GM15510 (cell line): ENCODE data around the gene HS6ST3.

ENCODE experiments used
- POLR2A ChIP-seq: IDR thresholded peaks from 3 replicates; pipeline ENCODE4 v1.6.1; 2011; ENCODE audit warnings: borderline replicate concordance; ENCODE audit not compliant: insufficient read length; ENCODE audit errors: extremely low read depth

Gene HS6ST3

DNA sequence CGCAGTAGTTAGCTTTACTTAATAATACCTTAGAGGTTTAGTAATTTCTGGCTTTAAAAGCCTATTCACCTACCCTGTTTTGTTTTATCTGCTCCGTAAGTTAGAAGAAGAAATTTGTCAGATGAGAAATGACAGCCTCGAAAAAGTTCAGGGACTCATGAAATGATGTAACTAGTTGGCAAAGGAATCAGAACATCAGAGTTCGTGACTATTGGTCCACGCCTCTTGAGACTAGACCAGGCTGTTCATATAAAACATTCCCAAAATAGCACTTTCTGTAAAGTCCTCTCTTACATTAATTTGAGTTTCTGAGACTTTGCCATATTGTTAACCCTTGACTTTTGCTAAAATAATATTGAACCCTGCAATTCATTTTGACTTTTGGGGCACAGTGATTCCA lies 92.0 kb downstream of the HS6ST3 start:
- TF ChIP-seq POLR2A = no peak

DNA sequence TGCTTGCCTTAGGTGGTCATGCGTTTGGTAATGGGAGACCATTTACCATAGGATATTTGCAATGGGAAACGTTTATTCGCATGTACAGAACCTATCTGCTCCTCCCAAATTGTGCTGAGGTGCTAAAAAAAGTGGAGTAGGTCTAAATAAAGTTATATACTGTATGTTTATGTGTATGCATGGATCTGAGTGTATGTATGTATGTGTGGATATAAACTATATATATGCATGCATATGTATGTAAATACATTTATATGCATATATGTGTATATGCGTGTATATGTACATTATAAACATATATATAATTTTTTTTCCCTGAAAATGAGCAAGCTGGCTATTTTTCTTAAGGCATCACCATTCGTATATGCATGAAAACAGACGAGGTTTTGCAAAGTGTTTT lies 95.9 kb downstream of the HS6ST3 start:
- TF ChIP-seq POLR2A = no peak

DNA sequence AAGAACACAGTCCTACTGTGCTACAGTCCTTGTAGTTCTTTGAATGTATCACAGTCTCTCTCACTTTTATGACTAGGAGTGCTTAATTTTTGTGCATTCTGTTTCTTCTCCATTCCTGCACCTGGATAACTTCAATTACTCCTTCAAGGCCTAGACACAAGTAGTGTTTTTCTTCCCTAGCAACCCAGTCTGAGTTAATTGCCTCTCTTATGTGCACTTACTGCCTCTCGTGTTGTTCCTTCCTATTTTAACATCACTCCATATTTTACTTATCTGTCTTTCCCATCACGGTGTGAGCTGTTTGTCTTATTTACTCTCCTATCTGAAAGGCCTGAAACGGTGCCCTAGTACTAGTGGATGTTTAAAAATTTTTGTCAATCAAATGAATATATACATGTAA lies 101.5 kb downstream of the HS6ST3 start:
- TF ChIP-seq POLR2A = no peak

DNA sequence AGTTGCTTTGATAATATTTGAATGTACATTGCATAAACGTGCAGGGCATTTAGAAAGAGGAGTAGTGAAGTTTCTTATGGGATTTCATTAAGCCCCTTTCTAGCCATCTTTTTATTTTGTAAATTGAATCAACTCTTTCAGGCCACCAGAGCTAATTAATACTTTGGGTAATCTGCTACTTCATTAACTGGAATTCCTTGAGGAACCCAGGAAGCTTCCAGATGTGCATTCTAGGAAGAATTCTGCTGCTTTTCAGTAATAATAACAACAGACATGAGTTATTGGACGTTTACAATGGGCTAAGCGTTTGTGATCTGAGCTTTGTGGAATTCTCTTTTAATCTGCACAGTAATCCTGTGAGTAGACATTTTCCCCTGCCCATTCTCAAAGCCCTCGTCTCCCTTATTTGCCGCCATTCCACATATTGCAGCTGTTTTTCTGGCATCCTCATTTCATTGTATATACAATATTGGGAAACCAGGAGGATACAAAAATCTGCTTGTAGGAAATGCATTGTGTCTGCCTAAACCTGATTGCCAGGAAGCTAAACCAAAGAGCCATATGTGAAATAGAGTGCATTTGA lies 103.9 kb downstream of the HS6ST3 start:
- no peak for TF ChIP-seq POLR2A

DNA sequence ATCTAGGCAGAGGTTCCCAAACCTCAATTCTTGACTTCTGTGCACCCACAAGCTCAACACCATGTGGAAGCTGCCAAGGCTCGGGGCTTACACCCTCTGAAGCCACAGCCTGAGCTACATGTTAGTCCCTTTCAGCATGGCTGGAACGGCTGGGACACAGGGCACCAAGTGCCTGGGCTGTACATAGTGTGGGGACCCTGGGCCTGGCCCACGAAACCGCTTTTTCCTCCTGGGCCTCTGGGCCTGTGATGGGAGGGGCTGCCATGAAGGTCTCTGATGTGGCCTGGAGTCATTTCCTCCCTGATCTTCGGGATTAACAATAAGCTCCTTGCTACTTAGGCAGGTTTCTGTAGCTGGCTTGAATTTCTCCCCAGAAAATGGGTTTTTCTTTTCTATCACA lies 108.1 kb downstream of the HS6ST3 start:
- TF ChIP-seq POLR2A = no peak

DNA sequence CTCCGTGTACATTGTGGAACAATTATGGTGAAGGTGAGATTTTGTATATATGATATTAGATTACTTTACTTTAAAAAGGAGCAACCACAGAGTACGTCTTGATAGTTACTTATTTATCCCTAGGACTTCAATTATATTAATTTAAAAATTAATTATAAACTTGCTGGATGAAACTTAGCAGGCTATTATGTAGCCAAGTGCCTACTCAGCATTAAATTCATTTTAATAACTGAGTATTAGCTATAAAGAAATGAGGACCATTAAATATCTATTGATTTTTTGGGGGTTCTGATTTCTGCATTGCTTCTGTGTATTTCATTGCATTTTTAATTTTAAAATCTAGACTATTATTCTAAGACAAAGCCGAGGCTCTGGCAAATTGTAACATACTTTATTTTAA lies 109.4 kb downstream of the HS6ST3 start:
- TF ChIP-seq POLR2A = no peak

DNA sequence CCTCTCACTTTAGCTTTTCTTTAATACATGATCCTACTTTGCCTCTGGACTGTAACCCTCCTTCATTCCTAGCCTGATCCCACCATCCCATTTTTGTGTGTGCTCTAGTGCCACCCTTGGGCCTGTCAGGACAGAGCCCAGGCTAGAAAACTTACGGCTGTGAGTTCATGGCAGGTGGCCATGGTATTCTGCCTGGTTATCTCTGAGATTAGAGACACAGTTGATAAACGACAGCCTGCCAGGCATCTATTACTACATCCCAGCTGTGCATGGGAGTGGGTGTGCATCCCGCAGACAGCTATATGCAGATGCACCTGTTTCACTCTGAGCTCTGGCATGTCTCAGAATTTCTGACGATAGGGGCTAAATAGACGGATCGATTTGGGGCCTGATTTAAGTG lies 110.9 kb downstream of the HS6ST3 start:
- no peak for TF ChIP-seq POLR2A

DNA sequence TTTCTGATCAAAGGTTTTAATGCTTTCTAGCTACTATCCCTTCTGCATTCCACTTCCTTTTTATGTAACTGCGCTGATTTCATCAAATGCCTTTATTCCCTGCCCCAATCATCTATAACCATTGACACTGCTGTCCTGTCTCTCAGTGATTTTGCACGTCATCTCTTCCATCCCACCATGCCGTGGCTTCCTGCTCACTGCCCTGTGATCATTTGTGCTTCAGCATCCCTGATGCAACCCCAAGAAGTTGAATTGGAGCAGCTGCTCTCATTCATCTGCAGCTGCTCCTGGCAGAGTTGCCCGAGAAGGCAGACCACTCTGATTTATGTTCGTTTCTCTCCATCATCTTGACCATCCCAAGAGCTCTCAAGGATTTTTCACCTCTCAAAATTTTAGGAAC lies 112.4 kb downstream of the HS6ST3 start:
- TF ChIP-seq POLR2A = no peak

DNA sequence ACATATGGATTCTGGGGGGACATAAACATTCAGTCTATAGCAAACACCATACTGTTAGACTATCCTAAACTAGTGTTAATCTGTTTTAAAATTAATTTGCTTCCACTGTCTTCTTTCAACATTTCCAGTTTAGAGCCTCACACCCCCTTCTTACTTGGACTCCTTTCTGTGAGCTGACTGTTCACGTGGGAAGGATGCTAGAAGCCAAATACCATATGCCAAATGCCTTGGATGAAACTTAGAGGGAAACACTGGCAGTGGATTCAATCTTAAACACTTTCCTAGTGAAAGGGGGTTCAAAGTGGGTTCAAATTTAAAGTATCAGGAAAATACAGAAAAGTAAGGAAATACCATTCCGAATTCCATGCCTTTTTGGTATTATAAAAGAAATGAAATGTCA lies 113.6 kb downstream of the HS6ST3 start:
- TF ChIP-seq POLR2A = no peak

DNA sequence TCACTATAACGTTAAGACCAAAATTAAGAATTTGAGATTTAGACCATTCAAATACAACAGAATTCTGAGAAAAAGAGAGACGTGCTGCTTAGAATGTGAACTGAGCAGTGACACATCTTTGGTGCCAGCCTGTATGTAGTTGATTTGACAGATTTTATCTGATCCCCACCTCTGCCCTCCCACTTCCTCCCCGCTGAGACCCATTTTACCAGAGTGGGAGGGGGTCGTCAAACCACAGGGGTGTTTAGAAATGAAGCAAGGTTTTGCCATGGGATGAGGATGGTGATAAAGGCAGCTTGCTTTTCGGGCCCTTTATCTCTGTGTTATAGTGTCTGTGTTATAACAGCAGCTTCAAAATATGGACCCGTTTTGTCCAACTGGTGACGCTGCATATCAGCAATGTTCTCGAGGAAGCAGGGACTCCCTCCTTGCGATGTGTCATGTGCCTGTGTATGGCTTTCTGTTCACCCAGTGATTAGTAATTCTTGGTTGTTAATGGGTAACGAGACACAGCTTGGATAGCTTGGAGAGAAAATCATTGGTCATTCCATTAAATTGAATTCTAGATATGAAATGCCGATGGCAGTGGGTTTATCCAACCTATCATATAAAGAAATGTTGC lies 125.0 kb downstream of the HS6ST3 start:
- TF ChIP-seq POLR2A = no peak

DNA sequence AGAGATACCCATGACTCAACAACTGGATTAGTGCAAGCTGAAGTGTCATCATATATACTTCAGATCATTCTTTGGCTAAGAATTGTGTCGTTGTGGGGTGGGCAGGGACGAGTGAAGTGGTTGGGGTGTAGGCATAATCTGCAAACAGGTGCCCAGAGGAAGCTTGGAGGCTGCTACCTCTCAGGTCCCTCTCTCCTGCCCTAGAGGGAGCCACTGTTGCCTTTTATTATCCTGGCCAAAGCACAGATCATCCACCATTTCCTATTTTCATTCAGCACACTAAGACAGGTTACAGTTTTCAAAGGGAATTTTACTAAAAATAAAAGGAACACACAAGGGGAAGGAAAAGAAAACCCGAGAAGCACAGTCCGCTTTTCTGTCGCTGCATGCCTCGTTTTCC lies 126.6 kb downstream of the HS6ST3 start:
- TF ChIP-seq POLR2A = no peak

DNA sequence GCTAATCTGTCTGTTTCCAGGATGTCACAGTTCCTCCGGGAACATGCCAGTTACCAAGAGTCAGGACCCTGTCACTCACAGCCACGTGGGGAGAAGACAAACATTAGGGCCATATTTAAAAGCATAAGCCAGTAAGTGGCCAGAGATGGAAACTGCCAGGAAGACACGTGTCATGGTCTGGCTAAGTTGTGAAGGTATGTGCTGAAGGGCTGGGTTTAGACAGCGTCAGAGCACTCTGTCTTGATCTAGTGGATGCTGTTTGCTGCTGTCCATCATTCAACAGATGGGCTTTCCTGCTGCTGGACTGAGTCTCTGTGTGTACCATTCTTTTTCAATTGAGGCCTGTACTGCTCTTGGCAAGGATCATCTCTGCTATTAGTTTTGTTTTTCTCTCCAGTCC lies 128.6 kb downstream of the HS6ST3 start:
- no peak for TF ChIP-seq POLR2A

DNA sequence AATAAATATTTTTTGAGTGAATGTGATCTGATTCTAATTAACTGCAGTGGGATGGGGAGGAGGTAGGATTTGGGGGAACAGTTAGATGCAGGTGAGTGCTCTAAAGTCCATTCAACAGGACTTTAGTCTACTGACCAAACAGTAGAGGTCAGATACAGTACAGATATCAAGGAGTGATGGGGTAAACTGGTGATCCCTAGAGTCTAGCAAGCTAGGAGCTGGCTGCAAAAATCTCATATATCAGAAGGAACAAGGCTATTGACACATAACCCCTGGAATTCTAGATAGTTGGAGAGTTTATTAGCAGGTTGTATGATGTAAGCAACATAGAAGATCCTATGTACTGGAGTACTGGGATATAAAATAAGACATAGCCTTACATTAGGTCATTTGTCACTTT lies 131.6 kb downstream of the HS6ST3 start:
- no peak for TF ChIP-seq POLR2A

DNA sequence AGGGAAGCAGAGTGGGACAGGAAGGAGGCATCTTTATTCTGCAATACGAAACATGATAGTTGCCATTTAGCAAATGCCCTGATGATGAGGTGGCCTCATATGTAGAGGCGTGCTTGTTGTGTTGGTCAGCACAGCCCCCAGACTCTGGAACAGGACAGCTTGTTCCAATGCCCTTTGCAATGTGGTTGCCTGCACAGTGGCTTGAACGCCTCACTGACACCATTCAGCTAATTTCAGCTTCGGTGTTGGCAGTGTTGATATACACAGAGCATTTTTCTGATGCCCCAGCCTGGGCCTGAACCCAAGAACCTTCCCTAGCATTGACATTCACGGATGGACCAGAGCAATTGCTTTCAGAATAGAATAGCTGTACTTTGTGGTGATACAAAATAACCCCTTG lies 133.3 kb downstream of the HS6ST3 start:
- no peak for TF ChIP-seq POLR2A

DNA sequence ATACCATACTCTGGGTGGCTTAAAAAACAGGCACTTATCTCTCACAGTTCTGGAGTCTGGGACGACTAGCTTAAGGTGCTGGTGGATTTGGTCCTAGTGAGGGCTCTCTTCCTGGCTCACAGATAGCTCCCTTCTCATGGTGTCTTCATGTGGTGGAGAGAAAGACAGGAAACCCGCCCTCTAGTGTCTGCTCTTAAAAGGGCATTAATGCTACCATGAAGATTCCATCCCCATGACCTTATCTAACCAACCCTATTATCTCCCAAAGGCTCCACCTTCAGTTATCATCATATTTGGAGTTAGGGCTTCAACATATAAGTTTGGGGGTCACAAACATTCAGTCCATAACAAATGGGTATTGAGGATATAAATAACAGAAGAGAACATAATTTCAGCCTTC lies 139.4 kb downstream of the HS6ST3 start:
- no peak for TF ChIP-seq POLR2A

DNA sequence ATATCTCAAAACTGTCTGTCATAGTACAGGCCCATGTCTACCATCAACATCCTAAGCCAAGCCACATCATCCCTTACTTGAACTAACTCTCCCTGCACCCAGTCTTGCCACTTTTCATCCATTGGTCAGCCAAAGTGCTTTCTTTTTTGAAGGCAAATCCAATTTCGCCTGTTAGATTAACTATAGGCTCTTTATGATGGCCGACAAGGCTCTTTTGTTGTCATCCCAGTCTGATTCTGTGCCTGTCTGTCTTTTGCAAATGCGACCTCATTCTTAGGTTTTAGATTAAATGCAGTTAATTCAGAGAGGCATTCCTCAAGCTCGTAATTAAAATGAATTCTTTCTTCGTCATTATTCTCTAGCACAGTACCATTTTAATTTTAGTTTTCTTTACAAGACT lies 148.3 kb downstream of the HS6ST3 start:
- TF ChIP-seq POLR2A = no peak

DNA sequence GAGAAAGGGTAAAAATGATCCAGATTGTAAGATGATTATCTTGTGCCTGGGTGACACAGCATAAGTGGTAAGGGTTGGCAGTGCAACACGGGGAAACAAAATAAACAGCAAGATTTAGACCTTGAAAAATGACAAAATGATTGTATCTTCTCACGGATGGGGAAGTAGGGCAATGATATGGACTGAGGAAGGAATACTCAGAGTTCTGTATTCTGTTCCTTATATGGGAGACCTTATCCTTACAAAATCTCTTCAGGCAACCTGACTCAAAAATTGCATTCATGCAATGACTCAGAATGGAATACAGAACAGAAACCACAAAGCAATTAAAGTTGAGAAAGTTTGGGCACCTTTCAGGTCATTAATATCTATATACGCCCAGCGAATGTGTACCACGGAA lies 149.0 kb downstream of the HS6ST3 start:
- TF ChIP-seq POLR2A = no peak
